Right renal cortex interstitium (tissue), 3 donors: Measurements from ENCODE around the gene RERG. TPM values are rescaled to one million over a fixed set of nuclear protein-coding genes. Genes with fewer than 3 reads are reported as not detected.
"Not testable (repeated sequence)": the region's sequence is repeated elsewhere in the genome, so short reads cannot be mapped to it uniquely, and the experiment has no call there.

ENCODE experiments used
- DNase-seq, 3 donors: peaks; one replicate each; pipeline ENCODE4 v3.0.0-alpha.2; 2013; ENCODE audit warnings: low read depth in 3 of 3, low spot score in 2 of 3
- polyA plus RNA-seq, 3 donors: library from polyadenylated mRNA; unstranded; fragments of 120-200 nt; gene quantifications; one replicate each; pipeline ENCODE4 v1.2.1, GENCODE V29; 2013; ENCODE audit not compliant: insufficient read length in 3 of 3

The RERG gene
- polyA plus RNA-seq: 10 to 100 TPM; 38.4 to 41.9 (median 39.1) TPM

DNA sequence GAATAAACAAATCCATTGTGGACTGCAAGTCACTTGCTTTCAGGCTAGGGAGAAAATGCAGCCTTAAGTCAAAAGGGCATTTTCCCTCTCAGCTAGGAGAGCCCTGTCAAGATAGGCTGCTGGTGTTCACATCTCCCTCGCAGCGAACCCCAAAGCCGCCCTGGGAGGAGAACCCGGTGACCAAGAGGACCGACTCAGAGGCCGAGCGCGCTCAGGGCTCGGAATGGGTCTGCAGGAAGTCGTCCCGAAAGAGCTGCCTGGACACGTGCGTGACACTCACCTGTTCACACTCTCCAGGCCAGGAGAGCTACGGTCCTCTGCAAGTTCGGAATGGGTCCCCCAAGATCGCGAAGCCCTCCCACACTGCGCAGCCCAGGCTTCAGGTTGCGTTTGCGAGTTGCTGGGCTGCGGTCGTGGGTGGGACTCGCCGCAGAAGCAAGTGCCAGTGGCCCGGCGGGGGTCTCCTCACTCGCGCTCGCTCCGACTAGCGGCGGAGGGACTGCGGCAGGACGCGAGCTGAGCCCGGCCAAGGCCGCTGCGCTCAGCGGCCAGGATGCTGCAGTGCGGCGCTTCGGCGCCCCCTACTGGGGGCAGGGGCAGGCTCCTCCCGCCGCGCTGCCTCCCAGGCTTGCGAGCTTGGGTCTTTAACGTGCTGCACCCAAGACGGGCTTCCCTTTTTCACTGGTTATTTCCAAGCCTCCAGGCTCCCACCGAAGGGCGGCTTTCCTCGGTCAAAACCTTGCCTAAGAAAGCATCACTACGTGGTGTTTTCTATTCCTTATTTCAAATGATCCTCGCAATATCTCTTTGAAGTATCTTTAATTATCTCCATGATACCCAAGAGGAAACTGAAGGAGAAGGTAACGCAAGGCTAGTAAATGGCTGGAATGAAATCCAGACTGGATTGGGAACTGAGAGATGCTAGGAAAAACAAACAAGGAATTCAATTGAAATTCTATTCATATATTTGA is at the start of gene RERG:
Gene RERG, minus strand, starts transcription at position 503 of the 971 bp plus-strand sequence. CDS start 3,928 bp downstream, outside the sequence.
- DNase-seq: peak; percentile 78 to 84 (median 80)

- no peak for DNase-seq
These were observed 49.4 kb upstream of the RERG start for GRCh38 chr12:15270591-15270990.

- peak in 1 of 3 donors; percentile 24 for DNase-seq
These were observed 47.8 kb upstream of the RERG start for GRCh38 chr12:15268927-15269552.

DNA sequence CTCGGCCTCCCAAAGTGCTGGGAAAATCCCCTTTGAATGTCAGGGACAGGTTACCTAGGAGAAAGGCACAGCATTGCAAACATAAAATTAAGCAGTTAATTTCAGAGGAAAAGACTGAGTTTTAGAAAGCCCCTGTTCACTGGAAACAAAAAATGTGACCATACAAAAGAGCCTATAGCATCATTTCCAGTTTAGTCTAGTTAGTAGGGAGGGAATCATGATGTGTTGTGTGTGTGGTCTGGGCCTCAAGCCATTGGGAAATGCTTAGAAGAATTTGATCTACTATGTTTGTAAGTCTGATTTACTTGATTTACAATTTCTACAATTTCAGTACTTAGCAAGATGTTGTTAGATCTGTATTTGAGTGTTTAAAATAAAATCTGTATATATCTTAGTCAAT is 47.1 kb upstream of the RERG start:
- DNase-seq: peak in 1 of 3 donors; percentile 12

- no peak for DNase-seq
These were observed 44.7 kb upstream of the RERG start for GRCh38 chr12:15265875-15266274.

DNA sequence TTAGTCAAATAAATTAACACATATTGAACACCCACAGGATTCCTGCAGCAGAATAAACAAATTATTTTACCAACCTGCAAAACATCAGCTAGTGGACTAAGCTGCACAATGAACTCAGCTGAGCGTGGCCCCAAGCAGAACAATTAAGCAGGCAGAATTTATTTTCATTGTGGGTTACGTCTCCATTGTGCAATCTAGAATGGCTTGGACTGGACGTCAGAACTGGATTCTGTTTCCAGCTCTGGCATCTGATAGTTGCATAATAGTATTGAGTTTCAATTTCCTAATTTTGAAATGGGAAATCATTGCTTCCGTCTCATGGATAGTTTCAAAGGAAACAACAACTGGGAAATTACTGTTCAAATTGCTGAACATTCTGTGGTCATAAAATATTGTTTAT is 35.5 kb upstream of the RERG start:
- no peak for DNase-seq

GRCh38 chr12:15253990-15254389 is 32.8 kb upstream of the RERG start:
- no peak for DNase-seq

GRCh38 chr12:15244926-15245325 is 23.7 kb upstream of the RERG start:
- no peak for DNase-seq

GRCh38 chr12:15244341-15244740 is 23.1 kb upstream of the RERG start:
- no peak for DNase-seq

DNA sequence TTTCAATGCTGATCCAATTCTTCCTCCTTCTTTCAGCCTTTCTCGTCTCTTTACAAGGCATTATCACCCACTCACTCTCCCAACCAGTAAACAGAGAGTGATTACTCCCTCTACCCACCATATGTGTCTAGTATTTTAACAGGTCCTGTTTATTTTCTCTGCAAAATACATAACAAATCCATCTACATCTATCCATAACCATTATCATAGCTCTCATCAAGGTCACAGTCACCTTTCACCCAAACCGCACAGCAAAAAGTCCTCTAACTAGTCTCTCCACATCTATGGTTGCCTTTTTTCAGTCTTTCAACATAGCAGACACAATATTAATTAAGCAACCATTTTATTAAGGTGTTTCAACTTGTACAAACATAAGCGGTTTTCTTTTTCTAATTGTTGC is 21.9 kb upstream of the RERG start:
- DNase-seq: no peak

- DNase-seq: no peak
These were observed 19.7 kb upstream of the RERG start for GRCh38 chr12:15240898-15241297.

GRCh38 chr12:15234508-15234907 is 13.3 kb upstream of the RERG start:
- no peak for DNase-seq

- no peak for DNase-seq
These were observed 12.8 kb upstream of the RERG start for GRCh38 chr12:15234011-15234410.

- DNase-seq: no peak
These were observed 11.7 kb upstream of the RERG start for GRCh38 chr12:15232959-15233358.

DNA sequence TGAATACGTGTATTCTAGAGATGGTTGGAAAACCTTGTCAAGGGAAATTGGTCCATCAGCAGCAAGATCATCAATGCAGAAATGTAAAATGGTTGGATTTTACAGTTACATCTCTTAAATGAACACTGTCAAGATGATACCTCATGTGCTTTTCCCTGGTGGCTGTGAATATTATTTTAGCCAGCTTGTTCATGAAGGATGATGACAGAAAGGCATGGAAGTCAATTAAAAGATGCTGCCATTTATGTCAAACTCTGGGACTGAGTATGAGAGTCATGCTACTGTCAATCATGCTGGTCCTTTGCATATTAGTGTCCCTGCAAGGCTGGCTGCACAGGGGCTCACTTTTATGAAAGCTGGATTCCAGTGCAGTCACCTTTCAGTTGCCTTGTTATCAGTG is 10.3 kb upstream of the RERG start:
- DNase-seq: no peak

GRCh38 chr12:15230751-15231150 is 9.5 kb upstream of the RERG start:
- no peak for DNase-seq

GRCh38 chr12:15230137-15230536 is 8.9 kb upstream of the RERG start:
- DNase-seq: no peak

GRCh38 chr12:15227004-15227679 is 5.9 kb upstream of the RERG start:
- DNase-seq: no peak

- DNase-seq: not testable (repeated sequence)
These were observed 4.6 kb upstream of the RERG start for GRCh38 chr12:15225863-15226218.

DNA sequence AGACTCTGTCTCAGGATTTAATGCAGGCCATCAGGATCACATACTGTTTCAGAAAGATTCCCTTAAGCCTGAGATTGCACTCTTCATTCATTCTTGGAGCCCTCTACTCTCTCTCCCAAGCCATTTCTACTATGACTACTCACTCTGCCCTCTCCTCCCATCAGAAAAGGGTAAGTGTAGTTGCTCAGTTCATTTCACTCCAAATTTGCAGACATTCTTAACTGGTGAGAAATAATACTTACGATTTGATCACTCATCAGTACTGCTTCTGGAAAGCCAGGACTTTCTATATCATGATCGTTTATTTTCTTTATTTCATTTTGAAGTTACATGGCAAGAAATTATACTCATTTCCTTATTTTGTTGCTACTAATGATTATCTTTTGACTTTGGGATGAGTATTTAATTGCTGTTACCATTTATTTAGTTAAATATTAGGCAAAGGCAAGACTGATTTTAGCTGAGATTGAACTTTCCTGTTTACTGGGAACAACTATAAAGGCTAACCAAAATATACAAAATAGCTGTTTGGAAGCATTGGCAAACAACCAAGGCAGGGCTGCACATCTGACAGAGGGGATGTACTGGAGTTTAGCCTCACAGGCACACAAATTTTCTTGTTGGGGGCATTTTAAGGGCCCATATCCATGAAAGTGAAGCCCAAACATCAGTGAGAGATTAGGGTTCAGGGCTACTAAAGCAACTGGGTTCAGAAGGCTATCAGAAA is 4.1 kb upstream of the RERG start:
- no peak for DNase-seq

DNA sequence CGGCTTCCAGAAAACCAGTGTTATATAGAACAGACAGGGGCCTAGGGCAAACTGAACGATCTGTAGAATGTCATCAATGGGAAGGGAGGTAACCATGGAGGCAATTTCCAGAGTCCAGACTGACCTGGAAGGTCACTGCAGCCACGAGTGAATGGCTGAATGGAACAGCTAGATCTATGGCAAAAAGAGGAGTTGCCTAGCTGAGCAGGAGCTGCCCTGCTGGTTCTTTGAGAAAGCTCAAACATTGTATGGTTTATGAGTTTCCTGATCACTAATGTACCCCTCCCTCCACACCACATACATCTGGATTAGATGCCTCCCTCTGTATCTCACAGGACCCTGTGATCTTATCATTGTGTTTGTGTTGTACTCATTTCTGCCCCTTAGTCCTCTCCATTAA is 1.0 kb upstream of the RERG start:
- no peak for DNase-seq
